Measurements from ENCODE around the gene DDIT4.

DDIT4 gene

GRCh38 chr10:72258617-72259016 lies 15.1 kb upstream of the DDIT4 start:
- H3K27ac ChIP-seq = peak overlapping the region; percentile 94
- no peak for DNase-seq (ENCODE audit: low spot score)

GRCh38 chr10:72259491-72260238 lies 14.1 kb upstream of the DDIT4 start:
- H3K4me3 ChIP-seq = no peak overlapping the region
- TF ChIP-seq CTCF (IDR thresholded peaks at IDR 0.05) = no peak
- DNase-seq (ENCODE audit: low spot score) = no peak
- H3K27ac ChIP-seq = peak overlapping the region; percentile 94

More at GRCh38 chr10:72258617-72259016, 15.1 kb upstream of the DDIT4 start:
- no peak for TF ChIP-seq CTCF (IDR thresholded peaks at IDR 0.05)
- no peak overlapping the region for H3K4me3 ChIP-seq

- Histone ChIP-seq H3K4me3 (peak overlapping the region; percentile 73), H3K27ac (peak overlapping the region; percentile 94)
- peak; percentile 90 for DNase-seq (ENCODE audit: low spot score)
- TF ChIP-seq CTCF (IDR thresholded peaks at IDR 0.05) = no peak
These were observed 13.3 kb upstream of the DDIT4 start for GRCh38 chr10:72260239-72260975.

GRCh38 chr10:72260976-72261783 lies 12.5 kb upstream of the DDIT4 start:
- Histone ChIP-seq H3K27ac (peak overlapping the region; percentile 94), H3K4me3 (peak overlapping the region; percentile 73)
- no peak for TF ChIP-seq CTCF (IDR thresholded peaks at IDR 0.05)
- DNase-seq (ENCODE audit: low spot score) = no peak

GRCh38 chr10:72261784-72262404 lies 11.8 kb upstream of the DDIT4 start:
- no peak for DNase-seq (ENCODE audit: low spot score)
- TF ChIP-seq CTCF (IDR thresholded peaks at IDR 0.05) = no peak
- Histone ChIP-seq H3K27ac (peak overlapping the region; percentile 94), H3K4me3 (peak overlapping the region; percentile 73)

DNA sequence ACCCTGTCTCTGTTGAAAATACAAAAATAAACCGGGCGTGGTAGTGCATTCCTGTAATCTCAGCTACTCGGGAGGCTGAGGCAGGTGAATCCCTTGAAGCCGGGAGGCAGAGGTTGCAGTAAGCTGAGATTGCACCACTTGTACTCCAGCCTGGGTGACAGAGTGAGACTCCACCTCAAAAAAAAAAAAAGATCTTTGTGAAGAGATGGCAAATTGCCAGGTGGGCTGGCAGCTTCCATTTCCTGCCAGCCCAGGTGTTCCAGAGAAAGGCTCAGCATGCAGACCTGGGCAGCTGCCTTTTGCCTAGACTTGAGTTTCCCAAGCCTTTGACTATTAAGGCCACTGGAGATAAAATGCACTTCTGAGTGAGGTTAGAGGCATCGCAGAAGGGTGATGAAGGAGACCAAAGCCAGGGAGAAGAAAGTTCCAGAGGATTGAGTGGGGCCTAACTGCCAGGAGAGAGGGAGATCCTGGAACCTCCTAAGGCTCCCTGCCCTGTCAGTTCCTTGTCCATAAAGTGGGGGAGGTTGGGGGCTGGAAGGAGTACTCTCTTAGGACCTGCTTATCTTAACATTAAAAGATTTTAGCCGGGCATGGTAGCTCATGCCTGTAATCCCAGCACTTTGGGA lies 10.0 kb upstream of the DDIT4 start:
- Histone ChIP-seq H3K27ac (no peak overlapping the region), H3K4me3 (no peak overlapping the region)
- no peak for DNase-seq (ENCODE audit: low spot score)
- no peak for TF ChIP-seq CTCF (IDR thresholded peaks at IDR 0.05)

All from coronary artery (tissue), 2 donors.